HCT116 (cell line): ENCODE results near the gene MORN4.

Experiments
- EGR1 ChIP-seq: IDR thresholded peaks from 2 replicates; pipeline ENCODE4 v1.6.1; 2012; ENCODE audit warnings: low read depth
- EZH2 ChIP-seq: fragments of 200-600 bp; sonication (generic); IDR thresholded peaks from 2 replicates; pipeline ENCODE4 v1.6.1; 2017; ENCODE audit warnings: antibody characterized with exemption, mixed run types
- TF ChIP-seq, protein P1 (sequence below), 3 experiments: fragments of 200-600 bp in 1 of 3; sonication (generic) in 1 of 3; IDR thresholded peaks in 2 of 3; conservative IDR thresholded peaks in 1 of 3; 2 replicates each; pipeline ENCODE4 v1.5.1; 2012 to 2017; ENCODE audit warnings: low read depth in 2 of 3, low read length in 2 of 3, antibody characterized with exemption in 1 of 3, borderline replicate concordance in 1 of 3, control low read depth in 1 of 3, mild to moderate bottlenecking in 1 of 3, mixed read lengths in 1 of 3, mixed run types in 1 of 3, moderate library complexity in 1 of 3; ENCODE audit not compliant: insufficient read depth in 1 of 3

DNA sequence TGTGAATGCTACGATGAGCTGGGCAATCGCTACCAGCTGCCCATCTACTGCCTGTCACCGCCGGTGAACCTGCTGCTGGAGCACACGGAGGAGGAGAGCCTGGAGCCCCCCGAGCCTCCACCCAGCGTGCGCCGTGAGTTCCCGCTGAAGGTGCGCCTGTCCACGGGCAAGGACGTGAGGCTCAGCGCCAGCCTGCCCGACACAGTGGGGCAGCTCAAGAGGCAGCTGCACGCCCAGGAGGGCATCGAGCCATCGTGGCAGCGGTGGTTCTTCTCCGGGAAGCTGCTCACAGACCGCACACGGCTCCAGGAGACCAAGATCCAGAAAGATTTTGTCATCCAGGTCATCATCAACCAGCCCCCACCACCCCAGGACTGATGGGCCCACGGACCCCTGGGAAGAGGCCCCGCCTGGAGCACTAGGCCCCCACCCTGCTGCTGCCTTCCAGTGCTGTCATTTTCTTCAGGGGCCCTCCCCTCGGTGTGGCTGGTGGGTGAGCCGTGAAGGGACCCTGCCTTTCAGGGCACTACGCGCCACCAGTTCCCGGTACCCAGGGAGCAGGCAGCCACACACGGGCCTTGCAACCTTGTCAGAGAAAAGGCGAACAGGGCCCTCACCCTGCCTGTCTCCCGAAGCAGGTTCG lies 63.0 kb downstream of the MORN4 start:
- TF ChIP-seq, protein P1, sequence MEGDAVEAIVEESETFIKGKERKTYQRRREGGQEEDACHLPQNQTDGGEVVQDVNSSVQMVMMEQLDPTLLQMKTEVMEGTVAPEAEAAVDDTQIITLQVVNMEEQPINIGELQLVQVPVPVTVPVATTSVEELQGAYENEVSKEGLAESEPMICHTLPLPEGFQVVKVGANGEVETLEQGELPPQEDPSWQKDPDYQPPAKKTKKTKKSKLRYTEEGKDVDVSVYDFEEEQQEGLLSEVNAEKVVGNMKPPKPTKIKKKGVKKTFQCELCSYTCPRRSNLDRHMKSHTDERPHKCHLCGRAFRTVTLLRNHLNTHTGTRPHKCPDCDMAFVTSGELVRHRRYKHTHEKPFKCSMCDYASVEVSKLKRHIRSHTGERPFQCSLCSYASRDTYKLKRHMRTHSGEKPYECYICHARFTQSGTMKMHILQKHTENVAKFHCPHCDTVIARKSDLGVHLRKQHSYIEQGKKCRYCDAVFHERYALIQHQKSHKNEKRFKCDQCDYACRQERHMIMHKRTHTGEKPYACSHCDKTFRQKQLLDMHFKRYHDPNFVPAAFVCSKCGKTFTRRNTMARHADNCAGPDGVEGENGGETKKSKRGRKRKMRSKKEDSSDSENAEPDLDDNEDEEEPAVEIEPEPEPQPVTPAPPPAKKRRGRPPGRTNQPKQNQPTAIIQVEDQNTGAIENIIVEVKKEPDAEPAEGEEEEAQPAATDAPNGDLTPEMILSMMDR (IDR thresholded peaks at IDR 0.05 in 2 of 3, conservative IDR thresholded peaks at IDR 0.05 in 1 of 3; ENCODE audit: borderline replicate concordance in 1 of 3, insufficient read depth in 1 of 3, low read depth in 2 of 3, low read length in 2 of 3), result no peak
- TF ChIP-seq EZH2 (no peak), EGR1 (no peak)
